Sigmoid colon (tissue), 7 donors: ENCODE results near the gene HERC3. TPM values are rescaled to one million over a fixed set of nuclear protein-coding genes. Genes with fewer than 3 reads are reported as not detected.

Source experiments
- DNase-seq: peaks from one replicate; pipeline ENCODE4 v3.0.0-alpha.2; 2019
- H3K27ac ChIP-seq, 4 donors: fragments of 200-600 bp; sonication (generic); one replicate each; pipeline ENCODE4 v1.5.1; 2016 to 2019; ENCODE audit warnings: mild to moderate bottlenecking in 1 of 4
- H3K27me3 ChIP-seq, 3 donors: fragments of 200-600 bp; sonication (generic); one replicate each; pipeline ENCODE4 v1.5.1; 2019; ENCODE audit warnings: mild to moderate bottlenecking in 1 of 3
- H3K36me3 ChIP-seq, 4 donors: fragments of 200-600 bp; sonication (generic); one replicate each; pipeline ENCODE4 v1.5.1; 2016 to 2019
- H3K4me1 ChIP-seq, 4 donors: fragments of 200-600 bp; sonication (generic); one replicate each; pipeline ENCODE4 v1.5.1; 2017 to 2019
- H3K4me3 ChIP-seq, 4 donors: fragments of 200-600 bp; sonication (generic); one replicate each; pipeline ENCODE4 v1.5.1; 2017 to 2019; ENCODE audit warnings: mild to moderate bottlenecking in 2 of 4, moderate library complexity in 1 of 4
- H3K9me3 ChIP-seq, 4 donors: fragments of 200-600 bp in 3 of 4; sonication (generic) in 3 of 4; one replicate each; pipeline versions ENCODE4 v1.5.1 to v1.6.1; 2013 to 2019
- CTCF ChIP-seq, 4 experiments: fragments of 450-650 bp in 3 of 4; fragments of 200-600 bp in 1 of 4; IDR thresholded peaks; one replicate each; pipeline ENCODE4 v1.5.1; 2016 to 2019; ENCODE audit warnings: antibody characterized with exemption in 4 of 4, mild to moderate bottlenecking in 3 of 4, moderate library complexity in 2 of 4
- EP300 ChIP-seq, 4 donors: sonication (generic); formaldehyde crosslinking; IDR thresholded peaks; one replicate each; pipeline ENCODE4 v1.6.1; 2017; ENCODE audit warnings: antibody characterized with exemption in 4 of 4
- POLR2A ChIP-seq, 2 donors: fragments of 450-650 bp; IDR thresholded peaks; one replicate each; pipeline ENCODE4 v1.6.1; 2016; ENCODE audit warnings: antibody characterized with exemption in 2 of 2, mild to moderate bottlenecking in 2 of 2, moderate library complexity in 2 of 2
- POLR2AphosphoS5 ChIP-seq, 4 donors: sonication (generic); formaldehyde crosslinking; IDR thresholded peaks; one replicate each; pipeline ENCODE4 v1.6.1; 2017; ENCODE audit warnings: antibody characterized with exemption in 4 of 4
- WGBS, 2 donors: extraction: QIAGEN DNeasy Blood & Tissue Kit; methylation state at CpG; one replicate each; pipeline ENCODE4 v1.1.7; 2013; 5-methylcytosine and 5-hydroxymethylcytosine counted together
- intact Hi-C: fragments of 100-400 bp; cut with DNase I; formaldehyde crosslinking; loops from one replicate; pipeline ENCODE4 v1.15.1; 2023
- polyA plus RNA-seq, 3 donors: library from polyadenylated mRNA; stranded (reverse); fragments of 200-250 nt; gene quantifications; one replicate each; pipeline ENCODE4 v1.2.3, GENCODE V29; 2013
- total RNA-seq, 4 donors: library from RNA; depleted of rRNA; stranded (reverse); fragments of >200 nt; gene quantifications; one replicate each; pipeline ENCODE4 v1.1.0, GENCODE V29; 2016
- donor health status: healthy with polysubstance abuse.
- donor health status: Bipolar disorder and iron deficiency.
- donor health status: healthy.

HERC3 gene
- total and polyA plus RNA-seq, 7 donors: 12.2 to 44.9 (median 34.6) TPM

GRCh38 chr4:88584471-88584900 lies 7.8 kb upstream of the HERC3 start:
- H3K9me3 ChIP-seq: no peaks in the 10 kb centered on the region
- no peaks in the 10 kb centered on the region for H3K36me3 ChIP-seq
- WGBS, 2 donors: 83 to 93% methylated on average over 2 of the region's 2 CpGs
- intact Hi-C loops: no loop called here
- no peaks in the 10 kb centered on the region for H3K4me1 ChIP-seq
- no peak for DNase-seq
- no peak overlapping the region for H3K4me3 ChIP-seq
- H3K27ac ChIP-seq: no peak overlapping the region
- no peaks in the 10 kb centered on the region for H3K27me3 ChIP-seq
- TF ChIP-seq POLR2A (IDR thresholded peaks at IDR 0.05): no peak
- TF ChIP-seq POLR2AphosphoS5 (IDR thresholded peaks at IDR 0.05): no peak
- TF ChIP-seq EP300 (IDR thresholded peaks at IDR 0.05): no peak
- TF ChIP-seq CTCF (IDR thresholded peaks at IDR 0.05): no peak

GRCh38 chr4:88585917-88586316 lies 6.4 kb upstream of the HERC3 start:
- H3K9me3 ChIP-seq: no peaks in the 10 kb centered on the region
- intact Hi-C loops: no loop called here
- H3K27ac ChIP-seq: no peak overlapping the region
- WGBS, 2 donors: 83 to 84% methylated on average over 3 of the region's 3 CpGs
- DNase-seq: no peak
- H3K27me3 ChIP-seq: no peaks in the 10 kb centered on the region
- TF ChIP-seq CTCF (IDR thresholded peaks at IDR 0.05): no peak
- no peak for TF ChIP-seq EP300 (IDR thresholded peaks at IDR 0.05)
- TF ChIP-seq POLR2A (IDR thresholded peaks at IDR 0.05): no peak
- no peak for TF ChIP-seq POLR2AphosphoS5 (IDR thresholded peaks at IDR 0.05)
- peaks cover 0 to 5% (median 1%) of the 10 kb centered on the region in 4 donors for H3K4me1 ChIP-seq
- H3K4me3 ChIP-seq: no peak overlapping the region
- H3K36me3 ChIP-seq: no peaks in the 10 kb centered on the region

- TF ChIP-seq CTCF (IDR thresholded peaks at IDR 0.05) (no peak), POLR2AphosphoS5 (IDR thresholded peaks at IDR 0.05) (no peak), EP300 (IDR thresholded peaks at IDR 0.05) (no peak), POLR2A (IDR thresholded peaks at IDR 0.05) (no peak)
Measured at GRCh38 chr4:88587306-88587705, 5.0 kb upstream of the HERC3 start.

GRCh38 chr4:88592600-88593448 lies 544 bp downstream of the HERC3 start:
- H3K4me3 ChIP-seq: peak overlapping the region; percentile 93 to 100 (median 98)
- H3K9me3 ChIP-seq: no peaks in the 10 kb centered on the region
- H3K4me1 ChIP-seq: peaks cover 0 to 37% (median 21%) of the 10 kb centered on the region in 4 donors
- peak; percentile 85 for DNase-seq
- 0 to 1% methylated on average over 89 of the region's 89 CpGs for WGBS, 2 donors
- no peak for TF ChIP-seq CTCF (IDR thresholded peaks at IDR 0.05)
- TF ChIP-seq POLR2AphosphoS5 (IDR thresholded peaks at IDR 0.05): peak; percentile 62 to 91 (median 86)
- TF ChIP-seq POLR2A (IDR thresholded peaks at IDR 0.05): peak; percentile 48 to 61
- intact Hi-C loops: loop anchor here (2.0 to 5.0 kb wide), 5 partner anchors 64 to 586 kb away; partner anchors contain the start of genes NAP1L5, PKD2 and PPM1K
- H3K27me3 ChIP-seq: no peaks in the 10 kb centered on the region
- H3K27ac ChIP-seq: peak overlapping the region; percentile 97 to 99 (median 98)
- H3K36me3 ChIP-seq: peaks cover 0 to 15% (median 0%) of the 10 kb centered on the region in 4 donors

More at GRCh38 chr4:88587306-88587705, 5.0 kb upstream of the HERC3 start:
- no peaks in the 10 kb centered on the region for H3K9me3 ChIP-seq
- H3K36me3 ChIP-seq: no peaks in the 10 kb centered on the region
- no peaks in the 10 kb centered on the region for H3K27me3 ChIP-seq
- no peak overlapping the region for H3K27ac ChIP-seq
- DNase-seq: no peak
- H3K4me1 ChIP-seq: peaks cover 0 to 13% (median 7%) of the 10 kb centered on the region in 4 donors
- no peak overlapping the region for H3K4me3 ChIP-seq
- intact Hi-C loops: no loop called here
- WGBS, 2 donors: 88 to 92% methylated on average over 1 of the region's 1 CpG
